ENCODE data around the gene MTF1.
"Not testable (repeated sequence)": the region's sequence is repeated elsewhere in the genome, so short reads cannot be mapped to it uniquely, and the experiment has no call there.

Gene MTF1

GRCh38 chr1:37859507-37860345, at the start of gene MTF1:
Gene MTF1, minus strand, starts transcription at chr1:37859592. Its CDS starts 1,934 bp downstream, at chr1:37857658.
- peak; percentile 97 for DNase-seq

DNA sequence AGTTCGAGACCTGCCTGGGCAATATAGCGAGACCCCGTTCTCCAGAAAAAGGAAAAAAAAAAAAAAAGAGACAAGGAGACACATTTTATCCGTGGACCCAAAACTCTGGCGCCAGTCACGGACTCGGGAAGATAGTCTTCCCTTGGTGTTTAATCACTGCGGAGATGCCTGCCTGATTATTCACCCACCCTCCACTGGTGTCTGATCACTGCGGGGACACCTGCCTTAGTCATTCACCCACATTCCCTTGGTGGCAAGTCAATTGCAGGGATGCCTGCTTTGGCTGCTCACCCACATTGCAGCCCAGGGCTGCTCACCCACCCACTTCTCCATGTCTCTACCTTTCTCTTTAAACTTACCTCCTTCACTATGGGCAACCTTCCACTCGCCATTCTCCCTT, 49.1 kb upstream of the MTF1 start:
- not testable (repeated sequence) for DNase-seq

- not testable (repeated sequence) for DNase-seq
These were observed 48.2 kb upstream of the MTF1 start for GRCh38 chr1:37907416-37908125.

- DNase-seq: not testable (repeated sequence)
These were observed 47.2 kb upstream of the MTF1 start for GRCh38 chr1:37906591-37906990.

GRCh38 chr1:37905727-37906126, 46.3 kb upstream of the MTF1 start:
- no peak for DNase-seq

GRCh38 chr1:37903921-37904320, 44.5 kb upstream of the MTF1 start:
- DNase-seq: not testable (repeated sequence)

DNA sequence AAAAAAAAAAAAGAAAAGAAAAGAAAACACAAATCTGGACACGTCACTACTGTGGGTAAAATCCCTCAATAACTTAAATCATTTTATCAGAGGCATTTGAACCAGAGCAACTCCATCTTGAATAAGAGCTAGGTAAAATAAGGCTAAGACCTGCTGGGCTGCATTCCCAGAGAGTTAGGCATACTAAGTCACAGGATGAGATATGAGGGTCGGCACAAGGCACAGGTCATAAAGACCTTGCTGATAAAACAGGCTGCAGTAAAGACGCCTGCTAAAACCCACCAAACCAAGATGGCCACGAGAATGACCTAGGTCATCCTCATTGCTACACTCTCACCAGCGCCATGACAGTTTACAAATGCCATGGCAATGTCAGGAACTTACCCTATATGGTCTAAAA, 43.6 kb upstream of the MTF1 start:
- DNase-seq: no peak

- no peak for DNase-seq
These were observed 42.5 kb upstream of the MTF1 start for GRCh38 chr1:37901893-37902225.

- DNase-seq: no peak
These were observed 42.0 kb upstream of the MTF1 start for GRCh38 chr1:37901191-37901892.

- not testable (repeated sequence) for DNase-seq
These were observed 38.2 kb upstream of the MTF1 start for GRCh38 chr1:37897563-37897962.

- DNase-seq: no peak
These were observed 34.3 kb upstream of the MTF1 start for GRCh38 chr1:37893673-37894072.

DNA sequence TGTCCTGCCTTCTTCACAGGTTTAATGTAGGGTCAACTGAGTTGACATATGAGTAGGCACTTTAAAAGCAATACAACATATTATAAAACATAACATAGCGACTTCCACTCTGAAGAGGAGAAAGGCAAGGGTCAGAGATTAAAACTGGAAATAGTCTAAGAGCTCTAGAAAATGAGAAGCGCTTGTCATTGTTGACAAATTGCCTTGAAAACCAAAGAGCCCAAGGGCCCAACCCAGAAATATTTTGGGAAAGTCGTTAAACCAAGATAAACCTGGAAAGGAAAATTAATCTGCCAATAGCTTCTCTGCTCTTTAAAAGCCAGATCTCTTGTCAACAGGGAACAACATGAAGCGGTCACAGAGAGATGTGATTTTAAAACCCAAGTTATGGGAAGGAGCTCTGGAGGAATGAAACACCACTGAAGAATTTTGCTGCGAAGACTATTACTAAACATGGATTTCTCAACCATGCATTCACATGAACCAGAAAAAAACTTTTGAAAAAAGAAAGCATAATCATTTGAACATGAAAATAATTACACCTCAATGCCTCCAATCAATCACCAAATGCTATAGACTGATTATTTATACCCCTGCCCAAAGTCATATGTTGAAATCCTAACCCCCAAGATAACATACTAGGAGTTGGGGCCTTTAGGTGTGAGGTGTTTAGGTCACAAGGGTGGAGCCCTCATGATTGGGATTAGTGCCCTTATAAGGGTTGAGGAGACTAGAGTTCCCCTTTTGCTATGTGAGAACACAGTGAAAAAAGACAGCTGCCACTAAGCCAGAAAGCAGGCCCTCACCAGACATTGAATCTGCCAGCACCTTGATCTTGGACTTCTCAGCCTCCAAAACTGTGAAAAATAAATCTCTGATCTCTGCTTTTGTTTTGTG, 33.0 kb upstream of the MTF1 start:
- no peak for DNase-seq

DNA sequence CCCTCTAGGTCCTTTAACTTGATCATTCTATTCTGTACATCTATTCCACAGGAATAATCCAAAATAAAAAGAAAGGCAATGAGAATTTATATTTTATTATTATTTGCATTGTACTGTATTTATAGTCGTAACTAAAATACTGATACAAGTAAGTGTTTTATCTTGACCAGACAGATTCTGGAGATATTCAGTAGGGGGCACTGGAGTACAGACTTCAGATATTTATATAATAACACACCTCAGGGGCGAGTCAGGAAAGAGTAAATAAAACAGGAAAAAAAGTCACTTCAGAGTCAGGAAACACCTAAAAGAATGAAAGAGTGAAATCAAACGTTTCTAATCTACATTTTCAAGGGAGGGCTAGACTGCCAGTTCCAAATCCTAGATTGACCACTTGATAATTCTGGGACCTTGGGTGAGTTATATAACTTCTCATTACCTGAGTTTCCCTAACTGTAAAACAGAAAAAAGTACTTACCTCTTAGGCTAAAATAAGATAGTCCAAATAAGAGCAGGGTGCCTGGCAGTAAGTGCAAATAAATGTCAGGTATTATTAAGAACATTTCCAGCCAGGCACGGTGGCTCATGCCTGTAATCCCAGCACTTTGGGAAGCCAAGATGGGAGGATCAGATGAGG, 31.1 kb upstream of the MTF1 start:
- peak; percentile 57 for DNase-seq

GRCh38 chr1:37888022-37888700, 28.8 kb upstream of the MTF1 start:
- no peak for DNase-seq

- no peak for DNase-seq
These were observed 24.8 kb upstream of the MTF1 start for GRCh38 chr1:37884145-37884544.

DNA sequence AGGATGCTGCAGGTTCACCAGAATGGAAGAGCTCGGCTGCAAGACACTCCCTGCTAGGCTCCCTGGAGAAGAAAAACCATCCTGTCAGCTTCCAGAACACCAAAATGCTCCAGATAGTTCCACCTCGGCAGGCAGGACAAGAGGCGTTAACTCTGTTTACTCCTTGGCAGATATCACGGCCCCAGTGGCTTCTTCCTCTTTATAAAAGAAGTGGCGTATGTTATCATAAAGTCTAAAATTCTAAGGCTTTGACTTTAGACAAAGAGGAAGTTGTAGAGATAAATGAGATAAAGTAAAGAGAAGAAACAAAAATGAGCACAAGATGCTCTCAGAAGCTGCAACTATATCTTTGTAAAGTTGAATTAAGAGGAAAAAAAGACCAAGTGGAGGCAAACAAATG, 24.3 kb upstream of the MTF1 start:
- no peak for DNase-seq

- DNase-seq: no peak
These were observed 20.5 kb upstream of the MTF1 start for GRCh38 chr1:37879865-37880264.

- DNase-seq: no peak
These were observed 18.7 kb upstream of the MTF1 start for GRCh38 chr1:37878071-37878470.

GRCh38 chr1:37875833-37876232, 16.4 kb upstream of the MTF1 start:
- no peak for DNase-seq

GRCh38 chr1:37872692-37873091, 13.3 kb upstream of the MTF1 start:
- DNase-seq: no peak

DNA sequence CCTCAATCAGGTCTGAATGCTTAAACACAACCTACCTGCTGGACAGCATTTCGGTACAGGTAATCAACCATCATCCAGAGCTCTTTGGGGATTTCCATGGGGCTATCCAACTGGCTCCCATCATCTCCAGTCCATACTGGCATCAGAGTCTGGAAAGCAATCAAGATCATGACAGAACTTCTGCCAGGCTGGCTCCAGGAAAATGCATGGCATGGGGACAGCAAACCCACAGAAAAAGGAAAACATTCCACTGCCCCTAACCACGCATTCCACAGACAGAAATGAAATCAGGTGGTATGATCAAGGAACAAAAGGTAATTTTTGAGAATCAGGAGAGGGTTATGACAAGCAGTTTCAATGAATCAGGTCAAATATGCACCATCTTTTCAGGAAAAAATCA, 9.1 kb upstream of the MTF1 start:
- no peak for DNase-seq

GRCh38 chr1:37867784-37868183, 8.4 kb upstream of the MTF1 start:
- no peak for DNase-seq

All from CD4-positive, alpha-beta T cell treated with Interleukin-12 subunit alpha and Interleukin-12 subunit beta, for 1 hour (primary cell).